Subcutaneous abdominal adipose tissue (tissue), 5 donors: ENCODE results near the gene C16orf78.

Source experiments
- H3K27ac ChIP-seq: one replicate; pipeline ENCODE4 v1.7.0; 2013; ENCODE audit warnings: low read depth, mild to moderate bottlenecking, inconsistent platforms, low read length, moderate library complexity
- H3K27me3 ChIP-seq, 5 donors: one replicate each; pipeline ENCODE4 v1.7.0; 2013; ENCODE audit warnings: low read length in 5 of 5, inconsistent platforms in 1 of 5; ENCODE audit not compliant: control insufficient read depth in 5 of 5, insufficient read depth in 4 of 5
- H3K36me3 ChIP-seq, 5 donors: one replicate each; pipeline ENCODE4 v1.7.0; 2013; ENCODE audit warnings: low read length in 5 of 5; ENCODE audit not compliant: control insufficient read depth in 5 of 5, insufficient read depth in 5 of 5
- H3K4me1 ChIP-seq, 5 donors: one replicate each; pipeline ENCODE4 v1.7.0; 2013; ENCODE audit warnings: low read length in 5 of 5, mild to moderate bottlenecking in 3 of 5, moderate library complexity in 1 of 5; ENCODE audit not compliant: control insufficient read depth in 5 of 5, insufficient read depth in 5 of 5
- H3K4me3 ChIP-seq, 5 donors: one replicate each; pipeline ENCODE4 v1.7.0; 2013; ENCODE audit warnings: low read length in 5 of 5, low read depth in 1 of 5
- H3K9ac ChIP-seq, 5 donors: one replicate each; pipeline ENCODE4 v1.7.0; 2013; ENCODE audit warnings: low read length in 5 of 5, mild to moderate bottlenecking in 4 of 5, moderate library complexity in 3 of 5
- H3K9me3 ChIP-seq, 5 donors: one replicate each; pipeline ENCODE4 v1.7.0; 2013; ENCODE audit warnings: low read length in 5 of 5; ENCODE audit not compliant: control insufficient read depth in 5 of 5
- donor health status: healthy.
- donor health status: healthy.
- donor health status: healthy.
- donor health status: healthy.
- donor health status: healthy.

C16orf78 gene

GRCh38 chr16:49348408-49349176 is 25.0 kb upstream of the C16orf78 start:
- Histone ChIP-seq H3K36me3 (no peaks in the 10 kb centered on the region), H3K4me3 (no peak overlapping the region), H3K27me3 (peaks cover 0 to 5% (median 4%) of the 10 kb centered on the region in 5 donors), H3K9ac (no peak overlapping the region), H3K27ac (no peak overlapping the region), H3K9me3 (no peaks in the 10 kb centered on the region), H3K4me1 (peaks cover 0 to 24% (median 15%) of the 10 kb centered on the region in 5 donors)

- no peak overlapping the region for H3K4me3 ChIP-seq
- no peaks in the 10 kb centered on the region for H3K36me3 ChIP-seq
- peaks cover 0 to 5% (median 4%) of the 10 kb centered on the region in 5 donors for H3K27me3 ChIP-seq
- H3K9me3 ChIP-seq = no peaks in the 10 kb centered on the region
- peaks cover 0 to 30% (median 23%) of the 10 kb centered on the region in 5 donors for H3K4me1 ChIP-seq
- H3K27ac ChIP-seq = no peak overlapping the region
- no peak overlapping the region for H3K9ac ChIP-seq
Measured at GRCh38 chr16:49349446-49350168, 24.0 kb upstream of the C16orf78 start.

GRCh38 chr16:49350265-49351095 is 23.1 kb upstream of the C16orf78 start:
- no peak overlapping the region for H3K4me3 ChIP-seq
- H3K27ac ChIP-seq = no peak overlapping the region
- no peaks in the 10 kb centered on the region for H3K9me3 ChIP-seq
- no peak overlapping the region for H3K9ac ChIP-seq
- H3K36me3 ChIP-seq = no peaks in the 10 kb centered on the region
- H3K27me3 ChIP-seq = peaks cover 0 to 5% (median 4%) of the 10 kb centered on the region in 5 donors
- H3K4me1 ChIP-seq = peaks cover 4 to 39% (median 32%) of the 10 kb centered on the region in 5 donors

- H3K9me3 ChIP-seq = no peaks in the 10 kb centered on the region
- no peak overlapping the region for H3K9ac ChIP-seq
- H3K4me1 ChIP-seq = peaks cover 7 to 45% (median 38%) of the 10 kb centered on the region in 5 donors
- peaks cover 0 to 5% (median 3%) of the 10 kb centered on the region in 5 donors for H3K27me3 ChIP-seq
- no peak overlapping the region for H3K4me3 ChIP-seq
- no peak overlapping the region for H3K27ac ChIP-seq
- H3K36me3 ChIP-seq = no peaks in the 10 kb centered on the region
Measured at GRCh38 chr16:49351096-49351487, 22.5 kb upstream of the C16orf78 start.

- no peak overlapping the region for H3K9ac ChIP-seq
- H3K36me3 ChIP-seq = no peaks in the 10 kb centered on the region
- no peak overlapping the region for H3K27ac ChIP-seq
- H3K4me1 ChIP-seq = peaks cover 13 to 55% (median 47%) of the 10 kb centered on the region in 5 donors
- H3K9me3 ChIP-seq = no peaks in the 10 kb centered on the region
- H3K27me3 ChIP-seq = peaks cover 0 to 5% (median 3%) of the 10 kb centered on the region in 5 donors
- H3K4me3 ChIP-seq = no peak overlapping the region
Measured at GRCh38 chr16:49352892-49353291, 20.7 kb upstream of the C16orf78 start.

- no peaks in the 10 kb centered on the region for H3K9me3 ChIP-seq
- H3K27ac ChIP-seq = no peak overlapping the region
- H3K4me1 ChIP-seq = peaks cover 13 to 48% (median 42%) of the 10 kb centered on the region in 5 donors
- no peak overlapping the region for H3K9ac ChIP-seq
- H3K27me3 ChIP-seq = peaks cover 0 to 5% (median 3%) of the 10 kb centered on the region in 5 donors
- no peak overlapping the region for H3K4me3 ChIP-seq
- H3K36me3 ChIP-seq = no peaks in the 10 kb centered on the region
Measured at GRCh38 chr16:49353680-49354079, 19.9 kb upstream of the C16orf78 start.

GRCh38 chr16:49354101-49354500 is 19.5 kb upstream of the C16orf78 start:
- Histone ChIP-seq H3K36me3 (no peaks in the 10 kb centered on the region), H3K9ac (no peak overlapping the region), H3K27me3 (peaks cover 0 to 5% (median 3%) of the 10 kb centered on the region in 5 donors), H3K4me1 (peaks cover 13 to 43% (median 37%) of the 10 kb centered on the region in 5 donors), H3K9me3 (no peaks in the 10 kb centered on the region), H3K27ac (no peak overlapping the region), H3K4me3 (no peak overlapping the region)

- H3K4me1 ChIP-seq = peaks cover 13 to 43% (median 37%) of the 10 kb centered on the region in 5 donors
- no peak overlapping the region for H3K4me3 ChIP-seq
- H3K9me3 ChIP-seq = no peaks in the 10 kb centered on the region
- H3K27ac ChIP-seq = no peak overlapping the region
- peaks cover 0 to 5% (median under 1%) of the 10 kb centered on the region in 5 donors for H3K27me3 ChIP-seq
- H3K36me3 ChIP-seq = no peaks in the 10 kb centered on the region
- H3K9ac ChIP-seq = no peak overlapping the region
Measured at GRCh38 chr16:49354991-49355390, 18.6 kb upstream of the C16orf78 start.

GRCh38 chr16:49355933-49356665 is 17.5 kb upstream of the C16orf78 start:
- H3K27me3 ChIP-seq = peaks cover 0 to 3% (median 0%) of the 10 kb centered on the region in 5 donors

More at GRCh38 chr16:49355933-49356665, 17.5 kb upstream of the C16orf78 start:
- Histone ChIP-seq H3K9me3 (no peaks in the 10 kb centered on the region), H3K4me3 (peak overlapping the region in 1 of 5 donors; percentile 13), H3K4me1 (peaks cover 13 to 40% (median 38%) of the 10 kb centered on the region in 5 donors), H3K9ac (peak overlapping the region in 2 of 5 donors; percentile 17 to 22), H3K36me3 (no peaks in the 10 kb centered on the region), H3K27ac (peak overlapping the region; percentile 84)
